HEK293 (cell line): ENCODE measurements around the gene SLC12A1.
A peak's percentile ranks its signal among the peaks of the same experiment; 100 is the strongest.
"Not testable (repeated sequence)": the region's sequence is repeated elsewhere in the genome, so short reads cannot be mapped to it uniquely, and the experiment has no call there.

Source experiments
- CTCF ChIA-PET: fragments of 350-600 bp; formaldehyde crosslinking; extraction: SDS; loops from one replicate; lab custom pipeline; 2021; ENCODE audit warnings: antibody characterized with exemption; lab: Yijun Ruan, JAX
- POLR2A ChIA-PET: fragments of 300-600 bp; formaldehyde crosslinking; extraction: SDS; loops from one replicate; lab custom pipeline; 2020; ENCODE audit warnings: antibody characterized with exemption, inconsistent platforms; lab: Yijun Ruan, JAX
- H3K27ac ChIP-seq: fragments of 200-500 bp; sonication (Bioruptor generic); 2 replicates; pipeline ENCODE4 v1.5.1; 2014; ENCODE audit warnings: low read depth, low read length, control low read depth, inconsistent platforms; ENCODE audit errors: extremely low read depth
- H3K36me3 ChIP-seq, 2 experiments: fragments of 200-500 bp in 1 of 2; sonication (Bioruptor generic) in 1 of 2; 1 replicate in 1 of 2; 2 replicates in 1 of 2; pipeline ENCODE4 v1.5.1; 2014 to 2017; ENCODE audit warnings: inconsistent platforms in 2 of 2, low read length in 2 of 2; ENCODE audit not compliant: control insufficient read depth in 2 of 2, insufficient read depth in 1 of 2
- H3K4me1 ChIP-seq: fragments of 200-500 bp; sonication (Bioruptor generic); 2 replicates; pipeline ENCODE4 v1.5.1; 2014; ENCODE audit warnings: mild to moderate bottlenecking, low read length, inconsistent platforms; ENCODE audit not compliant: control insufficient read depth, insufficient read depth
- H3K4me3 ChIP-seq: 2 replicates; pipeline ENCODE4 v1.5.1; 2011; ENCODE audit warnings: low read depth, mild to moderate bottlenecking, control low read depth, low read length, moderate library complexity
- H3K9me3 ChIP-seq: fragments of 200-500 bp; sonication (Bioruptor generic); 2 replicates; pipeline ENCODE4 v1.5.1; 2014; ENCODE audit warnings: low read depth, low read length, inconsistent platforms; ENCODE audit not compliant: control insufficient read depth, insufficient read depth
- BCL11A ChIP-seq: fragments of 450-650 bp; formaldehyde crosslinking; IDR thresholded peaks from 2 replicates; pipeline ENCODE4 v1.5.1; 2016; ENCODE audit warnings: low read depth, missing biosample characterization, missing genetic modification characterization
- BCL11B ChIP-seq: fragments of 450-650 bp; formaldehyde crosslinking; IDR thresholded peaks from 2 replicates; pipeline ENCODE4 v1.5.1; 2016; ENCODE audit warnings: low read depth, missing biosample characterization, missing genetic modification characterization
- FEZF1 ChIP-seq: fragments of 450-650 bp; formaldehyde crosslinking; IDR thresholded peaks from 2 replicates; pipeline ENCODE4 v1.5.1; 2016; ENCODE audit warnings: missing biosample characterization, missing genetic modification characterization
- KLF8 ChIP-seq: fragments of 450-650 bp; formaldehyde crosslinking; IDR thresholded peaks from 2 replicates; pipeline ENCODE4 v1.5.1; 2016; ENCODE audit warnings: missing biosample characterization, missing genetic modification characterization
- MZF1 ChIP-seq: fragments of 450-650 bp; formaldehyde crosslinking; IDR thresholded peaks from 2 replicates; pipeline ENCODE4 v1.5.1; 2017; ENCODE audit warnings: missing biosample characterization, missing genetic modification characterization, borderline replicate concordance
- OSR2 ChIP-seq: fragments of 450-650 bp; formaldehyde crosslinking; IDR thresholded peaks from 2 replicates; pipeline ENCODE4 v1.5.1; 2016; ENCODE audit warnings: missing biosample characterization, missing genetic modification characterization
- SCRT1 ChIP-seq: fragments of 450-650 bp; formaldehyde crosslinking; IDR thresholded peaks from 2 replicates; pipeline ENCODE4 v1.5.1; 2016; ENCODE audit warnings: missing biosample characterization, missing genetic modification characterization, borderline replicate concordance
- SP2 ChIP-seq: fragments of 450-650 bp; formaldehyde crosslinking; IDR thresholded peaks from 2 replicates; pipeline ENCODE4 v1.5.1; 2016; ENCODE audit warnings: missing biosample characterization, missing genetic modification characterization
- SP7 ChIP-seq: fragments of 450-650 bp; formaldehyde crosslinking; IDR thresholded peaks from 2 replicates; pipeline ENCODE4 v1.5.1; 2016; ENCODE audit warnings: missing biosample characterization, missing genetic modification characterization
- TCF7L2 ChIP-seq: IDR thresholded peaks from 2 replicates; pipeline ENCODE4 v1.6.1; 2011; ENCODE audit warnings: low read depth, mild to moderate bottlenecking, inconsistent platforms, low read length, moderate library complexity, borderline replicate concordance
- ZNF112 ChIP-seq: fragments of 450-650 bp; formaldehyde crosslinking; IDR thresholded peaks from 2 replicates; pipeline ENCODE4 v1.5.0; 2017; ENCODE audit warnings: missing biosample characterization, missing genetic modification characterization
- ZNF239 ChIP-seq: fragments of 450-650 bp; formaldehyde crosslinking; IDR thresholded peaks from 2 replicates; pipeline ENCODE4 v1.5.1; 2016; ENCODE audit warnings: missing biosample characterization, missing genetic modification characterization
- ZNF350 ChIP-seq: fragments of 450-650 bp; formaldehyde crosslinking; IDR thresholded peaks from 2 replicates; pipeline ENCODE4 v1.5.0; 2017; ENCODE audit warnings: missing biosample characterization, mild to moderate bottlenecking, missing genetic modification characterization
- ZNF354C ChIP-seq: fragments of 450-650 bp; formaldehyde crosslinking; IDR thresholded peaks from 2 replicates; pipeline ENCODE4 v1.5.1; 2016; ENCODE audit warnings: missing biosample characterization, missing genetic modification characterization, low read depth, borderline replicate concordance
- ZNF623 ChIP-seq: fragments of 450-650 bp; formaldehyde crosslinking; IDR thresholded peaks from 2 replicates; pipeline ENCODE4 v1.5.1; 2016; ENCODE audit warnings: missing biosample characterization, missing genetic modification characterization
- ZNF843 ChIP-seq: fragments of 450-650 bp; formaldehyde crosslinking; IDR thresholded peaks from 2 replicates; pipeline ENCODE4 v1.5.1; 2016; ENCODE audit warnings: missing biosample characterization, missing genetic modification characterization
- TF ChIP-seq, protein P1 (sequence below): IDR thresholded peaks from 2 replicates; pipeline ENCODE4 v1.6.1; 2011; ENCODE audit warnings: mild to moderate bottlenecking, low read depth, low read length, borderline replicate concordance
- TF ChIP-seq, protein P2 (sequence below): fragments of 450-650 bp; formaldehyde crosslinking; IDR thresholded peaks from 2 replicates; pipeline ENCODE4 v1.5.1; 2016; ENCODE audit warnings: missing biosample characterization, missing genetic modification characterization
- TF ChIP-seq, protein P3 (sequence below): fragments of 450-650 bp; formaldehyde crosslinking; IDR thresholded peaks from 2 replicates; pipeline ENCODE4 v1.5.1; 2017; ENCODE audit warnings: missing biosample characterization, missing genetic modification characterization
- TF ChIP-seq, protein P4 (sequence below): fragments of 450-650 bp; formaldehyde crosslinking; IDR thresholded peaks from 2 replicates; pipeline ENCODE4 v1.5.1; 2017; ENCODE audit warnings: missing biosample characterization, missing genetic modification characterization
- TF ChIP-seq, protein P5 (sequence below): fragments of 450-650 bp; formaldehyde crosslinking; IDR thresholded peaks from 2 replicates; pipeline ENCODE4 v1.5.1; 2016; ENCODE audit warnings: missing biosample characterization, missing genetic modification characterization
- TF ChIP-seq, protein P6 (sequence below): fragments of 450-650 bp; formaldehyde crosslinking; IDR thresholded peaks from 2 replicates; pipeline ENCODE4 v1.5.1; 2016; ENCODE audit warnings: missing biosample characterization, missing genetic modification characterization
- TF ChIP-seq, protein P7 (sequence below): fragments of 450-650 bp; formaldehyde crosslinking; IDR thresholded peaks from 2 replicates; pipeline ENCODE4 v1.5.1; 2017; ENCODE audit warnings: missing biosample characterization, missing genetic modification characterization

The SLC12A1 gene

DNA sequence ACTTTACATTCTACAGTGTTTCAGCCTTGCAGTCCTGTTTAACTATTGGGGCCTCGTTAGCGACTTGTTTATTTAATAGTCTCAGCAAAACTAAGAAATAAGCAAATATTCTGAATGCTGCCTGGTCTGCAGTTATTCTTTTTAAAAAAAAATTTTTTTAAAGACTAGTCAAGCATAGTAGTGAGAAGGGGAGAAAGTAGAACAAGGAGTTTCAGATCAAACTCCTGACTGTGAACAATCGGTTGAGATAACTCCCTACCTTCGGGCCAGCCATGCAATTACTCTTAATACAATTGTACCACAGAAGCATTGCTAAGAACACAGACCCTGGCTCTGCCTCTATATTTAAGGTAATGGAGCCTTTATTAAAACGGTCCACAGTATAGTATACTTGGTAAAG, 119.3 kb downstream of the SLC12A1 start (continued):
- TF ChIP-seq, protein P1, sequence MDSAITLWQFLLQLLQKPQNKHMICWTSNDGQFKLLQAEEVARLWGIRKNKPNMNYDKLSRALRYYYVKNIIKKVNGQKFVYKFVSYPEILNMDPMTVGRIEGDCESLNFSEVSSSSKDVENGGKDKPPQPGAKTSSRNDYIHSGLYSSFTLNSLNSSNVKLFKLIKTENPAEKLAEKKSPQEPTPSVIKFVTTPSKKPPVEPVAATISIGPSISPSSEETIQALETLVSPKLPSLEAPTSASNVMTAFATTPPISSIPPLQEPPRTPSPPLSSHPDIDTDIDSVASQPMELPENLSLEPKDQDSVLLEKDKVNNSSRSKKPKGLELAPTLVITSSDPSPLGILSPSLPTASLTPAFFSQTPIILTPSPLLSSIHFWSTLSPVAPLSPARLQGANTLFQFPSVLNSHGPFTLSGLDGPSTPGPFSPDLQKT, result no peak
- TF ChIP-seq ZNF354C (no peak), SP2 (tag by site-specific recombination) (no peak), TCF7L2 (no peak)
- TF ChIP-seq, protein P2, sequence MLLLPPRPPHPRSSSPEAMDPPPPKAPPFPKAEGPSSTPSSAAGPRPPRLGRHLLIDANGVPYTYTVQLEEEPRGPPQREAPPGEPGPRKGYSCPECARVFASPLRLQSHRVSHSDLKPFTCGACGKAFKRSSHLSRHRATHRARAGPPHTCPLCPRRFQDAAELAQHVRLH, result no peak
- TF ChIP-seq, all 188 proteins: peak for 0

DNA sequence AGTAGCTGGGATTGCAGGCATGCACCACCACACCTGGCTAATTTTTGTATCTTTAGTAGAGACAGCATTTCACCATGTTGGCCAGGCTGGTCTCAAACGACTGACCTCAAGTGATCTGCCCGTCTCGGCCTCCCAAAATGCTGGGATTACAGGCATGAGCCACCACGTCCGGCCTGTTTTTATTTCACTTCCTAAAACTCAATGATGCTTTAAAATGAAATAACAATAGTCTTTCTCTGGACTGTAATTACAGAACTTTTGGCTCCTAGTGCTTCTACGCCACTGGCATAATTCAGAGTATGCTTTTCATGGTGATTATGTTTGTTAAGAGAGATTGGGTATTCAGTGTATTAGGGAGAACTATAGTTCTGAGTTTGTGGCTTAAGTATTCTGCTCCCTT, 120.1 kb downstream of the SLC12A1 start:
- POLR2A ChIA-PET, result interaction anchor here (0.7 kb wide), 1 partner anchor 855 kb away, joined by 3 read pairs; no protein-coding TSS in a partner anchor
- CTCF ChIA-PET, result not testable (repeated sequence)

DNA sequence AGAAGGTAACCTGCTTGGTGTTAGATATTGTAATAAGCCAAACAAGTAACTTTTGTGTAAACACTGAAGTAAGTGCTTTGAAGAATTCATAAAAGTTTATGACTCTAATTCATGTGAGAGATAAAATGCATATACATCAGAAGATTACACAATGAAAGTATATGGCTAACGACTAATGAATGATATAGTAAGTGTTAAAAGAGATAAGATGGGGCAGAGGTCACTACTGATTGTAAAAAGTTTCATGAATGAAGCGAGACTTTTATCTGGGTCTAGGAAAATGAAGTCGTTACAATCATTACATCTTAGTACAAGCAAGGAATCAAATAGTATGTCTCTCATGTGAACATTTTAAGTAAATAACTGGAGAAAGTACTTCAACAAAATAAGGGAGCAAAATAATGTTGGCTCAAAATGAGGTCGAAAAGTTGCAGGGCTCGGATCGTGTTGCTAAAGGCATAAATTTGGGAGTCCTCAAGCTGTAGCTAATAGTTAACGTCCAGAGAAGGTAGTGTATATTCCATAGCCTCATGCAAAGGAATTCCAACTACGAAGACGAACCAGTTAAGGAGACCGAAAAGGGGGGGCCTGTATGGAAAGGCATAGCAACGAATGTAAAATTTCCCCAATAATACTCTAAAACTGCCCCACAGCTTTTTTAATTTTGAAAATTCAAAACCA, 124.1 kb downstream of the SLC12A1 start:
- POLR2A ChIA-PET, result no interaction called here
- Histone ChIP-seq H3K9me3 (no peaks in the 10 kb centered on the region), H3K27ac (peak overlapping the region; percentile 98; the same call in 1 of the 2 replicates), H3K4me1 (peaks cover 3% of the 10 kb centered on the region), H3K4me3 (peak overlapping the region; percentile 90), H3K36me3 (peaks cover 0 to 9% of the 10 kb centered on the region in 2 experiments; a peak in 1 of 3 replicates)
- TF ChIP-seq SCRT1 (tag by site-specific recombination) (no peak), MZF1 (no peak), ZNF112 (tag by site-specific recombination) (no peak), SP7 (tag by site-specific recombination) (no peak), BCL11B (tag by site-specific recombination) (0 out of 2 replicates have a peak, but pooled peaks have one; percentile 24), ZNF843 (tag by site-specific recombination) (peak; percentile 71), ZNF239 (tag by site-specific recombination) (no peak), TCF7L2 (peak; percentile 86; the same call in 1 of the 2 replicates), ZNF623 (tag by site-specific recombination) (no peak), BCL11A (tag by site-specific recombination) (no peak), ZNF350 (no peak), FEZF1 (tag by site-specific recombination) (peak; percentile 76), KLF8 (tag by site-specific recombination) (no peak), OSR2 (tag by site-specific recombination) (peak; percentile 79; the same call in 1 of the 2 replicates)
- TF ChIP-seq, protein P3, sequence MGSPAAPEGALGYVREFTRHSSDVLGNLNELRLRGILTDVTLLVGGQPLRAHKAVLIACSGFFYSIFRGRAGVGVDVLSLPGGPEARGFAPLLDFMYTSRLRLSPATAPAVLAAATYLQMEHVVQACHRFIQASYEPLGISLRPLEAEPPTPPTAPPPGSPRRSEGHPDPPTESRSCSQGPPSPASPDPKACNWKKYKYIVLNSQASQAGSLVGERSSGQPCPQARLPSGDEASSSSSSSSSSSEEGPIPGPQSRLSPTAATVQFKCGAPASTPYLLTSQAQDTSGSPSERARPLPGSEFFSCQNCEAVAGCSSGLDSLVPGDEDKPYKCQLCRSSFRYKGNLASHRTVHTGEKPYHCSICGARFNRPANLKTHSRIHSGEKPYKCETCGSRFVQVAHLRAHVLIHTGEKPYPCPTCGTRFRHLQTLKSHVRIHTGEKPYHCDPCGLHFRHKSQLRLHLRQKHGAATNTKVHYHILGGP (tag by site-specific recombination), result 0 out of 2 replicates have a peak, but pooled peaks have one; percentile 29
- TF ChIP-seq, protein P4, sequence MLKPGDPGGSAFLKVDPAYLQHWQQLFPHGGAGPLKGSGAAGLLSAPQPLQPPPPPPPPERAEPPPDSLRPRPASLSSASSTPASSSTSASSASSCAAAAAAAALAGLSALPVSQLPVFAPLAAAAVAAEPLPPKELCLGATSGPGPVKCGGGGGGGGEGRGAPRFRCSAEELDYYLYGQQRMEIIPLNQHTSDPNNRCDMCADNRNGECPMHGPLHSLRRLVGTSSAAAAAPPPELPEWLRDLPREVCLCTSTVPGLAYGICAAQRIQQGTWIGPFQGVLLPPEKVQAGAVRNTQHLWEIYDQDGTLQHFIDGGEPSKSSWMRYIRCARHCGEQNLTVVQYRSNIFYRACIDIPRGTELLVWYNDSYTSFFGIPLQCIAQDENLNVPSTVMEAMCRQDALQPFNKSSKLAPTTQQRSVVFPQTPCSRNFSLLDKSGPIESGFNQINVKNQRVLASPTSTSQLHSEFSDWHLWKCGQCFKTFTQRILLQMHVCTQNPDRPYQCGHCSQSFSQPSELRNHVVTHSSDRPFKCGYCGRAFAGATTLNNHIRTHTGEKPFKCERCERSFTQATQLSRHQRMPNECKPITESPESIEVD, result peak; percentile 81
- TF ChIP-seq, protein P5, sequence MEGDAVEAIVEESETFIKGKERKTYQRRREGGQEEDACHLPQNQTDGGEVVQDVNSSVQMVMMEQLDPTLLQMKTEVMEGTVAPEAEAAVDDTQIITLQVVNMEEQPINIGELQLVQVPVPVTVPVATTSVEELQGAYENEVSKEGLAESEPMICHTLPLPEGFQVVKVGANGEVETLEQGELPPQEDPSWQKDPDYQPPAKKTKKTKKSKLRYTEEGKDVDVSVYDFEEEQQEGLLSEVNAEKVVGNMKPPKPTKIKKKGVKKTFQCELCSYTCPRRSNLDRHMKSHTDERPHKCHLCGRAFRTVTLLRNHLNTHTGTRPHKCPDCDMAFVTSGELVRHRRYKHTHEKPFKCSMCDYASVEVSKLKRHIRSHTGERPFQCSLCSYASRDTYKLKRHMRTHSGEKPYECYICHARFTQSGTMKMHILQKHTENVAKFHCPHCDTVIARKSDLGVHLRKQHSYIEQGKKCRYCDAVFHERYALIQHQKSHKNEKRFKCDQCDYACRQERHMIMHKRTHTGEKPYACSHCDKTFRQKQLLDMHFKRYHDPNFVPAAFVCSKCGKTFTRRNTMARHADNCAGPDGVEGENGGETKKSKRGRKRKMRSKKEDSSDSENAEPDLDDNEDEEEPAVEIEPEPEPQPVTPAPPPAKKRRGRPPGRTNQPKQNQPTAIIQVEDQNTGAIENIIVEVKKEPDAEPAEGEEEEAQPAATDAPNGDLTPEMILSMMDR (tag by site-specific recombination), result no peak
- TF ChIP-seq, protein P6, sequence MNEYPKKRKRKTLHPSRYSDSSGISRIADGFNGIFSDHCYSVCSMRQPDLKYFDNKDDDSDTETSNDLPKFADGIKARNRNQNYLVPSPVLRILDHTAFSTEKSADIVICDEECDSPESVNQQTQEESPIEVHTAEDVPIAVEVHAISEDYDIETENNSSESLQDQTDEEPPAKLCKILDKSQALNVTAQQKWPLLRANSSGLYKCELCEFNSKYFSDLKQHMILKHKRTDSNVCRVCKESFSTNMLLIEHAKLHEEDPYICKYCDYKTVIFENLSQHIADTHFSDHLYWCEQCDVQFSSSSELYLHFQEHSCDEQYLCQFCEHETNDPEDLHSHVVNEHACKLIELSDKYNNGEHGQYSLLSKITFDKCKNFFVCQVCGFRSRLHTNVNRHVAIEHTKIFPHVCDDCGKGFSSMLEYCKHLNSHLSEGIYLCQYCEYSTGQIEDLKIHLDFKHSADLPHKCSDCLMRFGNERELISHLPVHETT, result no peak
- TF ChIP-seq, protein P7, sequence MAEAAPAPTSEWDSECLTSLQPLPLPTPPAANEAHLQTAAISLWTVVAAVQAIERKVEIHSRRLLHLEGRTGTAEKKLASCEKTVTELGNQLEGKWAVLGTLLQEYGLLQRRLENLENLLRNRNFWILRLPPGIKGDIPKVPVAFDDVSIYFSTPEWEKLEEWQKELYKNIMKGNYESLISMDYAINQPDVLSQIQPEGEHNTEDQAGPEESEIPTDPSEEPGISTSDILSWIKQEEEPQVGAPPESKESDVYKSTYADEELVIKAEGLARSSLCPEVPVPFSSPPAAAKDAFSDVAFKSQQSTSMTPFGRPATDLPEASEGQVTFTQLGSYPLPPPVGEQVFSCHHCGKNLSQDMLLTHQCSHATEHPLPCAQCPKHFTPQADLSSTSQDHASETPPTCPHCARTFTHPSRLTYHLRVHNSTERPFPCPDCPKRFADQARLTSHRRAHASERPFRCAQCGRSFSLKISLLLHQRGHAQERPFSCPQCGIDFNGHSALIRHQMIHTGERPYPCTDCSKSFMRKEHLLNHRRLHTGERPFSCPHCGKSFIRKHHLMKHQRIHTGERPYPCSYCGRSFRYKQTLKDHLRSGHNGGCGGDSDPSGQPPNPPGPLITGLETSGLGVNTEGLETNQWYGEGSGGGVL (tag by site-specific recombination), result no peak
- TF ChIP-seq, all 188 proteins: peak for 7
- CTCF ChIA-PET, result no interaction called here

More for the DNA sequence above, 120.1 kb downstream of the SLC12A1 start:
- H3K27ac ChIP-seq, H3K4me3 ChIP-seq, H3K4me1 ChIP-seq, H3K36me3 ChIP-seq, H3K9me3 ChIP-seq: not testable (repeated sequence)
